ENCODE measurements around the gene INSRR.

INSRR gene

DNA sequence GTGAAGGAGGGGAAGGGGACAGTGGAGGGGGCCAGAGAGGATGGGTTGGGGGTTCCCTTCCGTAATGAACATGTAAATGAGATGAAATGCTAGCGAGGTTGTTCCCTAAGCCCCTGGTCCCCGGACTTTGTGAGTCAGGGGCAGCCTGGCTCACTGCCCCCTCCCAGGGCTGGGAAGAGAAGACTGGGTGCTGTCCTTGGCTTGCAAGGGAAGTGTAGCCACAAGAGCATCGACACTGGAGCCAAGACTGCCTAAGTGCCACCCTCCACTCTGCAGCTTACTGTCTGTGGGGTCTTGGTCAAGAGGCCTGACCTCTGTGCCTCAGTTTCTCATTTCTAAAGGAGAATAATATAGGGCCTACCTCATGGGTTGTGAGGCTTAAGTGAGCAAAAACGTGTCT lies 35.1 kb upstream of the INSRR start:
- DNase-seq, result no peak

DNA sequence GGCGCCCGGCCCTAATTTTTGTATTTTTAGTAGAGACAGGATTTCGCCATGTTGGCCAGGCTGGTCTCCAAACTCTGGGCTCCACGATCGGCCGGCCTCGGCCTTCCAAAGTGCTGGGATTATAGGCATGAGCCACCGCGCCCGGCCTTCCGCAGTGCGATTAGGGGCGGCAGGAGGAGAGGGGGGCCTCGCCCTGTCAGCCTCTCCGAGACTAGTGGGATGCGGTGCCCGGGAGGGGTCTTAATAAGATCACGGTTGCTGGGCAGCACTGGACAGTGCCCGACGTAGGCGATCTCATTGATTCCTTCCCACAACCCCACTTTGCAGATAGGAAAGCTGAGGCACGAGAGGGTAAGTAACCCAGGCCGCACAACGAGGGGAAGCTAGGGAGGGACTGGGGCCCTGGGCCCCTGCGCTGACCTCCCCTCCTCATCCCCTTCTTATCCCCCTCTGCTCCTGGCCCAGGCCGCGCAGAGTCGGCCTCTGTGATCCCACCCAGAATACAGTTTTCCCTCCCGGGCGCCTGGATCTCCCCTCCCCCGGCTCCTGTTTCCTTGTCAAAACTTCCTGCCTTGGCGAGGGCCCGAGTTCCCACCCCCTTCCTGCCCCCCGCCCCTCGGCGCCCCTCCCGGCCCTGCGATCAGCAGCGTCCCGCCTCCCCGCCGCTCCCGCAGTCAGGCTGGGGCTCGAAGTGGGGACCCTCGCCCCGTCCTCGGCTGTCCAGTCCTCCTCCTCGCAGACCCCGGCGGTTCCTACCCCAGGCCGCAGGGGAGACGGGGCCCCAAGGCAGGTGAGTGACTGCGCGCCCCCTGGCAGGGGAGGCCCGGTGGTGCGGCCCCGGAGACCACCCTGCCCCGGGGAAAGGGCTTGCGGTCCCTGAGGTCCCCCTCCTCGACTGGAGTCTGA lies 34.4 kb upstream of the INSRR start, which contains the start of gene PEAR1:
Gene PEAR1 (plus strand): TSS at position 671 of the 906 bp plus-strand sequence. CDS start 10,209 bp downstream, outside the sequence.
- no peak for DNase-seq

DNA sequence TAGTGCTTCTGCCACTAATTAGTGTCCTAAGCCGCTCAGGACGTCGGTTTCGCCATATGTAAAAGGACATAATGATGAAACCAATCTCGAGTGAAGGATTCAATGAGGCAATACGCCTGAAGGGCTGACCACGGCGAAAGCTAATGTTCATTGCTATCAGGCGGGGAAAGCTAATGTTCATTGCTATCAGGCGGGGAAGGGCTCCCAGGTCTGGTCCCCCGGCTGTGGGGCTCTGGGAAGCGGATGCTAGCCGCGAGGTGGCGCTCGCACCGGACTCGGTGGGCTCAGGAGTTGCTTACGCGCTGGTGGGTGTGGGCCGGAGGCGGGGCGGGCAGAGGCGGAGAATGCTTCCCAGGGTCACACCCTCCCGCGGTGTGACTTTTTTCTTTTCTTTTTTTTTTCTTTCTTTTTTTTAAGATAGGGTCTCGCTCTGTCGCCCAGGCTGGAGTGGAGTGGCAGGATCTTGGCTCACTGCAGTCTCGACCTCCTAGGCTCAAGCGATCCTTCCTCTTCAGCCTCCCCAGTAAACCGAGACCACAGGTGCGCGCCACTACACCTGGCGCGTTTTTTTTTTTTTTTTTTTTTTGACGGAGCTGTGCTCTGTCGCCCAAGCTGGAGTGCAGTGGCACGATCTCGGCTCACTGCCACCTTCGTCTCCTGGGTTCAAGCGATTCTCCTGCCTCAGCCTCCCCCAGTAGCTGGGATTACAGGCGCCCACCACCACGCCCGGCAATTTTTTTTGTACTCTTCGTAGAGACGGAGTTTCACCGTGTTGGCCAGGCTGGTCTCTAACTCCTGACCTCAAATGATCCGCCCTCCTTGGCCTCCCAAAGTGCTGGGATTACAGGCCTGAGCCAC lies 33.5 kb upstream of the INSRR start:
- DNase-seq, result peak; percentile 92 to 93

DNA sequence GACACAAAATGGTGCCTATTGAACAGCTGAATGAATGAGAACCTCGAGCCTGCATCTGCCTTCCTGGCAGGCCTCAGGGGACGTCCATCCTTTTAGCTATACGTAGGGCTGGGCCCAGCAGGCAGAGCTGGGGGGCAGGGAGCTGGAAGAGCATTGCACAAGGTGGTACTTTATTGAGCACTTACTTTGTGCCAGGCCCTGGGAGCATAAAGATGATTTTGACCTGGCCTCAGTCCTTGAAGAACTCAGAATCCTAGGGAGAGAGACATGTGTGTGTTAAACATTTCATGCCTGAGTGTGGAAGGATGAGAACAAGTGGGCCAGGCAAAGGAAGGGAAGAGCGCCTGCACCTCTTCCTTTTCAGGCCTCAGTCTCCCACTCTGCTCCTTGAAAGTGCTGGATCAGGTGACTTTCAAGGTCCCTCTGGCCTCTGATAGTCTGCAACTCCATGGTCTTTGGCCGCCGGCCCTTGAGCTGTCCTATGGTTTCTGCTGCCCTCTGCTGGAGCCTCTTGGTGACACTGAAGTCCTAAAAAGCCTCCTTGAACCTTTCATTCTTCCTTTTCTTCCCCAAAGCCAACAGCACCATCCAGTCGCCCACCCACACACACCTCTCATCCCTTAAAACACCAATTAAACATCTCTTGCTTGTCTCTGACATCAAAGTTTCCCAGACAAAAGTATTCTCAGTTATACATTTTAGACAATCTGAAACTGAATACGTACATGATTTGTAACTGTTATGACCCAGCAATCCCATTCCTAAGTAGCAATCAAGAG lies 31.1 kb upstream of the INSRR start:
- DNase-seq, result peak; percentile 77 to 79

DNA sequence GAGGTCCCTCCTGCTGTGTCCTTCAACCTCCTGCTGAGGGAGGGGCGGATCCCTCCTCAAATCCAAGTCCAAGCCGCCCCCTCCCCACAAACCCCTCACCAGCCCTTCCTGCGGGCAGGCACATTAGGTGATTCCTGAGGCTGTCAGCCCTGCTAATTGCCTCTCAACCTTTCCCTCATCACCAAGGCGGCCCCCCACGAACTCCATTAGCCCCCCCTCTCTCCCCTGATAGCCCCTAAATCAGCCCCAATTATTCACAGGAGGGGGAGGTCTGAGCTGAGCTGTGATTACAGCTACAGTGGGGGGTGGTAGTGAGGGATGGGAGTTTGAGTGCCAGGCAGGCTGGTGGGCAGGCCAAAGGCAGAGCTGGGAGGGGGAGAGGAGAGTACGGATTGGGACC lies 28.8 kb upstream of the INSRR start:
- DNase-seq, result no peak

DNA sequence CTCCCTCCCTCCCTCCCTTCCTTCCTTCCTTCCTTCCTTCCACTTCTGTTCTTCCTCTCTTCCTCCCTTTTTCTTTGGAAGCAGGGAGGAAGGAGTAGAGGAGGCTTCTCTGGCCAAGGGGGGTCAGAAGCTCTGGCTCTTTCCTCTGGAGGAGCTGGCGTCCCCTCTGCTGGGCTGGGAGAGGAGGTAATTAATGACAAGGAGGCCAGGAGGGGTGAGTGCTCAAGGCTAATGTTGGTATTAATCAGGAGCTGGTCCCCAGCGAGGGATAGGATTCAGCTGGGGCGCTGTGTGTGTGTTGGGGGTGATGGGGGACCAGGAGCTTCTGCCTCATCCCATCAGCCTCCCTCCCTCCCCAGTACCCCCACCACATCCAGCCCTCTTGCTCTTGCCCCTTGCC lies 28.4 kb upstream of the INSRR start:
- no peak for DNase-seq

DNA sequence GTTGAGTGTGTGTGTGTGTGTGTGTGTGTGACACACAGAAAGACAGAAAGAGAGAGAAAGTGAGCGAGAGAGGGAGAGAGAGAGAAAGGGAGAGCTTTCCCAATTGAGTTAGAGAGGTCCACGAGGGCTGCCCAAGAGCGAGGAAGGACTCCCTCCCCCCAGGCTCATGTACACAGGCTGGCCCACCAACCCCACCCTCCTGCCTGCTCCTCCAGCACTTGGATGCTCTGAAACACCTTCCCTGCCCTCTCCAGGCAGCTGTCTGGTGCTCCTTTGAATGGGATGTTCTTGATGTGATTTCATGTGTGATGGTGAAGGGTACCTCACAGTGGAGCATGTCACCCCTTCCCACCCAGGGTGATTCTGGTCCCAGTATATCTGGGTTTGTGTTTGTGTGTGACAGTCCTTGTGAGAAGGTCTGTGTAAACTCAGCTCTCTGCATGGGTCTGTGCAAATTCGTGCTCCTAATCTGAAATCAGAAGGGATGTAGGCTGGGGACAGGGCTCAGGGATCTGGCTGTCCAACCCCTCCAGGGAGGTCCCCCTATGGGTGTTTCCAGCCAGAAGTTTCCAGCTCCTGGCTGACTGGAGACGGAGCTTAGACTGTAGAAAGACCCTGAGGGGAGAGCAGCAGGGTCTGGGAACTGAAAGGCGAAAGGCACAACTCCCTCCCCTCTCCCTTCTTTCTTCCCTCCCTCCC lies 27.8 kb upstream of the INSRR start:
- no peak for DNase-seq

DNA sequence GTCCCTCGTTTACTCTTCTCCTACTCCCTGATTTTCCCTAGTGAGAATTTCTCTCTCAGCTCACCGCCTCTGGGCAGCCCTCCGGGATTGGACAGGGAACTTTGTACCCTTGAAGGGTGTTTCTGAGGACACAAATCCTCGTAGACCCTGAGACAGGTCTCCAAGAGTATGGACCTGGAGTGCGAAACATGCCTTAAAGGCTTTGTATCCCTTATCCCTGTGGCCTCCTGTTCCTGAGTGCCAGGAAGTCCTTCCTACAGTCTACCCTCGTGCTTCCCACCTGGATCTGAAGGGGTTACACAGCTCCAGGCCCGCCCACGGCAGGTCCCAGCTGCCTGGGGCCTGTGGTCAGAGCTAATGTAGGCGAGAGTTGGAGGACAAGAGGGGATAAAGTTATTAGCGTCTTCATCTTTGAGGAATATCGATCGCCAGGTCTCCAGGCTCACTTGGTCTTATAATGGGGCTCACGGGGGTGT lies 27.0 kb upstream of the INSRR start:
- no peak for DNase-seq

DNA sequence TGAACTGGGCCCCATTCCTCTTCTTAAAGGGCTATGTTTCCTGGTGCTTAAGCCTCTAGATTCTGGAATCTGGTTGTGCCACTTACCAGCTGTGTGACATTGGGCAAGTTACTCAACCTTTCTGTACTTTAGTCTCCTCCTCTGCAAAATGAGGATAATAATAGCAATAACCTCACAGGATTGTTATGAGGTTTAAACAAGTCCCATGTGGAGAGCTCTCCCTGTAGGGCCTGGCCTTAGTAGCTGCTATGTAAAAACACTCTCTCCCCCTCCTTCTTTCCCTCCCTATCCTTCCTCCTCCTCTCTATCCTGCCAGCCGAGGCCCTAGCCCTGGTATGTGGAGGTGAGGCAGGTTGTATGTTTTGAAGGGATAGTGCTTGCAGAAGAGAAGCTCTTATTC lies 26.4 kb upstream of the INSRR start:
- no peak for DNase-seq

DNA sequence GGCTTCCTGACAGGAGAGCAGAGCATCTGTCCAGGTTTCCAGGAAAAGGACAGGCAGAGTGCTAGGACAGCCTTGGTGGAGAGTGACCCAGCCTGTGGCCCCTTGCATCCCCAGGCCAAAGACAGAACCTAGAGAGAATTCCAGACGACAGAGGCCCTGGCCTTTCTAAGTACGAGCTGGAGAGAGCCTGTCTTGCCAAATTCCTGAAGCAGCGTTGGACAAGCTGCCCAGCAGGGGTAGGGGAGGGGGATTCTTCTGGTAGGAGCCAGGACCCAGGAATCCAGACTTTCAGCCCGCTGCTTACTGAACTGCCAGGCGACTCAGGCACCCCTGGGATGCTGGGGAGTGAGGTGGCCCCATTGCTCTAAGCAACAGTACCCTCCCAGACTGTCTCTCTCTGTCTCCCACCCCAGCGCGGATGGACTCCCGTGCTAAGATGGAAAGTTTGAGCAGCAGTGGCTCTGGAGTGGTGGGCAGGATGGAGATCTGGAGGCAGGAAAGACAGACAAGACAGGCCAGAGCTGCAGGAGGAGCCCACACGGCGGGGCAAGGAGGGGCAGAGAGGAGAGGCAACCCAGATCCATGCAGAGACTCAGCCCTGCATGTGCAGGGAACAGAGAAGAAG lies 25.8 kb upstream of the INSRR start:
- DNase-seq, result no peak

DNA sequence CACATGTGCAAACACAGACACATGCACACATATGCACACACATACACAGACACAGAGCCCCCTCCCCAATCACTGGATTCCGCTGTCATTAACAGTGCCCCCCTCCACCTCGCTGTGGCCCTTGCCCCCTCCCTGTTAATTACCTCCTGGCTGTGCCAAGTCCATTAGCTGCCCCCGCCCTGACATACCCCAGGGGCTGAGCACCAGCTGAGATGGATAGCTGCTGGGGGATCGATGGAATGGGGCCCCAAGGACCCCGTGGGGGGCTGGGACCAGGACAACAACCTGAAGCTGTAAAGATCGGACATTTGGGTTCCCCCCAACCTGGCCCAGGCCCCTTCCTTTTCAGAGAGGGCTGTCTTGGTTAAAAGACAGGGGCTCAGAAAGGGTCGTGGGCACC lies 25.0 kb upstream of the INSRR start:
- no peak for DNase-seq

DNA sequence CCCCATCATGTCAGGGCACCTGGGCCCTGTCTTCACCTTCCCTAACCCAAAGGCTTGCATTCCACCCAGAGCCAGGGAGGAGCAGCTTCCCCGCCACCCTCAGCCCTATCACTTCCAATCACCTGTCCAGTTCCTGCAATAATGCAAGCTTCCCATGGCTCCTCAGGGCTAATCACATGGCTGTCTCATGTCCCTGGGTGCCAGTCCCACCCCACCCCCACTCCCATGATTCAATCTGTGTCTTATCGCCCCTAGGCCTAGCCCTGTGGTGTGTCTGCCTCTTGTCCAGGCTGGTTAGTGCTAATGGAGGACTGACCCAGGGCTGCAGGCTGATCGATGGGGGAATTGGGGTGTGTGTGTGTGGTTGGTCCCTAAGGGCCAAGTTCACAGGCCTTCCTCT lies 23.6 kb upstream of the INSRR start:
- DNase-seq, result no peak

DNA sequence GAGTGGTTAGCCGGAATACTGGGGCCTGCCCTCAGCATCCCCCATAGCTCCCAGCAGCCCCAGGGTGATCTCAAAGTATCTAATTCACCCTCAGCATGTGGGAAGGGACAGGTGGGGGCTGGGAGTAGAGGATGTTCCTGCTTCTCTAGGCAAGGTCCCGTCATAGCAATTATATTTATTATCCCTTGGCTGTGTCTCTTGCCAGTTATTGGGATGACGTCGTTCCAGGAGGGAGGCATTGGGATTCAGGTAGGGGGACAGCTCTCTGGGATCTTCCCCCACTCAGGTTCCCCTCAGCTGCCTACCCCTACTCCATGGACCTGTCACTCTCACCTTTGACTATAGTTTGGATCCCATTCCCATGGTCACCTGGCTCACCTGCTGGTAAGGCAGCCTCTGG lies 22.7 kb upstream of the INSRR start:
- no peak for DNase-seq

DNA sequence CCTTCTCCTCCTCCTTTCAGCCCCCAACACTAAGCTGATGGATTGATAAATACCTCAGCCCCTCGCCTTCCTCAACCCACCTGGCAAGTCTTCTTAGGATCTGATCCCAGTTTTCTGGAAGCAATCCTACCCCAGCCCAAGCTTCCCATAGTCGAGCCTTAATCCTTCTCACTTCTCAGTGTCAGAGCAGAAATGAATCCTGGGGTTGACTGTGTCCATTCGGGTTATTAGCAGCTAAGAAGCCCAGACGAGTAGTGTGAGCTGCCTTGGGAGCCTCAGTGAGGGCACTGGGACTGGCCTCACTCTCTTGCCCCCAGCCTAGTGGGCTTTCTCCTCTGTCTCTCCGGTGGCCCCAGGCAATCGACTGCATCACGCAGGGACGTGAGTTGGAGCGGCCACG lies 22.2 kb upstream of the INSRR start:
- no peak for DNase-seq

DNA sequence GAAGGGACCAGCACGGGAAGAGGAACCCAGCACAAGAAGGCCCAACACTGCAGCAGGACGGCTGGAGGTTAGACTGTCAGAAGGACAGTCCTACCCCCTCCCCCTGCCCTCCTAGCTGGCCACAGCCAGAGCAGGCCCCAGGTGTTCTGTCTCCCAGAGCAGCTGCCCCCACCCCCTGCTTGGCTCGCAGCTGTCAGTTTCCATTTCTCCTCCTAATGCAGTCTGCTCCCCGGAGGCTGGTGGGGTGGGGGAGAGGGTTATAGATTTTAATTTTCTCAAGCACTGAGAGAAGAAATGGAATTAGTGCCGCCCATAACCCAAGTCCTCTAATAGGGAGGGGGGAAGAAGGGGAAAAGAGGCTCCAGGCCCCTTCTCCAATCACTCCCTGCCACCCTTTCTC lies 21.6 kb upstream of the INSRR start:
- no peak for DNase-seq

DNA sequence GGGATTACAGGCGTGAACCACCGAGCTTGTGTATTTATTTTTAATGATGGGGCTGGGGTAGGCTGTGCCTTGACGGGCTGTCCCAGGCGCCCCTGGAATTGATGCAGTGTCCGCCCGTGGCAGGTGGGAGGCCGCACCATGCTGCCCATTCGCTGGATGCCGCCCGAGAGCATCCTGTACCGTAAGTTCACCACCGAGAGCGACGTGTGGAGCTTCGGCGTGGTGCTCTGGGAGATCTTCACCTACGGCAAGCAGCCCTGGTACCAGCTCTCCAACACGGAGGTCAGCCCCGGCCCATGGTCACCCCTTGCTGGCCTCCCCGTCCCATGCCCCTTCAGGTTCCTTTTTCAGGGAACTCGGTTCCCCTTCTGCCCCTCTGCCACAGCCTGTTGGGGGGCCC lies 21.0 kb upstream of the INSRR start:
- no peak for DNase-seq

DNA sequence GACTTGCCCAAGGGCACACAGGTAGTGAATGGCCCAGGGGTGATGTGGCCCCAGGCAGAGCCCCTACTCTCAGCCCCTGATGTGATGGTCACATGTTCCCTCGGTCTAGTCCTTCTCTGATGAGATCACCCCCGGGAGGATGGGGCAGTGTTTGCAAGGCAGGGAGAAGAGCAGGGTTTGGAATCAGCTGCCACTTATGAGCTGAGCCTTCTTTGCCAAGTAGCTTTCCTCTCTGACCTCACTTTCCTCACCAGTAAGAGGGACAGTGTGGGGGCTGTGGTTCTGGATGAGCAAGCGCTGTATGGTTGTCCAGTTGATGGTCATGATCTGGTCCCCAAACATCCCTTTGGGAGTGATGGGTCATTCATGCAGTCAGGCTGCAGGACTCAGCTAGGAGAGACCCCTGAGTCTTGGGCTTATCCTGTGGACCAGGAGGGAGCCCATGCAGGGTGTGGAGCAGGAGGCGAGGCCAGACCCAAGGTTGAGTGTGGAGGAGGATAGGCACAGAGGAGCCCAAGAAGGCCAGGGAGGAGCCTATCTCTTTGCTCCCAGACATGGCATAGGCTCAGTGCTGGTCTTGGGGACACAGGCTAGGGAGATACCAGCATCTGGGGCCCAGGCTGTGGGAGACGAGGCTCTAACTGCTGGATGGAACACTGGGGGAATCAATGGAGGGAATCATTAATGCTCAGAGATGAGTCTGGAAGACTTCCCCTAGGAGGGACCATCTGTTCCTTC lies 18.7 kb upstream of the INSRR start:
- DNase-seq, result no peak

DNA sequence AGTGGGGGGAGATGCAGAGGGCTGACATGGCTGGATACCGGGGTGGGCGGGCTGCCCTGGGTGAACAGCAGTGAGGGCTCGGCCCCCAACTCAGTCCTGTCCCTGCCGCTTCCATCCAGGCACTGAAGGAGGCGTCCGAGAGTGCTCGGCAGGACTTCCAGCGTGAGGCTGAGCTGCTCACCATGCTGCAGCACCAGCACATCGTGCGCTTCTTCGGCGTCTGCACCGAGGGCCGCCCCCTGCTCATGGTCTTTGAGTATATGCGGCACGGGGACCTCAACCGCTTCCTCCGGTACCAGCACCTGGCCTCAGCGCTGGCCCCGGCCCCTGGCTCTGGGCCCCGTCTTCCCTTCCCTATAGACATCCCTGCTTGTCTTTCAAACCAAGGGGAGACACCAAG lies 17.4 kb upstream of the INSRR start:
- no peak for DNase-seq

DNA sequence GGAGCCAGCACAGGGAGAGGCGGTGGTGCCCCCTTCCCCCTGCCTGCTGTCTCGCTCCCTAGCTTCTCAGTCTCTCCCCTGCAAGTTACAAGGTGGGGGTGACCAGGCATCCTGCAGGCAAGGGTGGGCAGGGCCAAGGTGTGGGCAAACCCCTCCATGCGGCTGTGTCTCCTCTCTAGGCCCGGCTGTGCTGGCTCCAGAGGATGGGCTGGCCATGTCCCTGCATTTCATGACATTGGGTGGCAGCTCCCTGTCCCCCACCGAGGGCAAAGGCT lies 16.4 kb upstream of the INSRR start:
- DNase-seq, result no peak

DNA sequence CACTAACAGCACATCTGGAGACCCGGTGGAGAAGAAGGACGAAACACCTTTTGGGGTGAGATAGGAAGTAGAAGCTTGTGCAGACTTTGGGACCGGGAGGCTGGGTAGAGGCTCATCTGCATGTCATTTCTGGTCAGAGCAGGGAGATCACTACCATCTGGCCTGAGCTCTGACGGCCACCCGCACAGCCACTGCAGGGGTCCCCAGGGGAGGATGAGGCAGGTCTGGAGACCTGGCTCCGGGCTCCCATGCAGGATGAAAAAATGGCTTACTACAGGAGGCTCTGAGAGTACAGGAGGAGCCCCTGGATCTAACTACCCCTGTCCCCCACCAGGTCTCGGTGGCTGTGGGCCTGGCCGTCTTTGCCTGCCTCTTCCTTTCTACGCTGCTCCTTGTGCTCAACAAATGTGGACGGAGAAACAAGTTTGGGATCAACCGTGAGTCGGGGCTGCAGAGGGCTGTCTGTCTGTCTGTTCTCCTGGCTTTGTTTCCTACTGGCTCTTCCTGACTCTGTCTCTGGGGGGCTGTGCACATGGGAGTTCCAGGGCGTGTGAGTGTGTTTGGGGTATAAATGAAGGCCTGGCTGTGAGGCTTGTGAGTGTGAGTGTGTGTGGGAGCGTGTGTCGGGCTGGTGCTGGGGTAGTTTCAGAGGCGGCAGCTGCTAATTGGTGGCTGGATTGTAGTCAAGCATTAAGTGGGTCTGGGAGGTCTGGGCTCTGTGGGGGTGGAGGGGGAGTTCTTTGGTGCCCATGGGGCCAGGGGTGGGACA lies 15.8 kb upstream of the INSRR start:
- no peak for DNase-seq

DNA sequence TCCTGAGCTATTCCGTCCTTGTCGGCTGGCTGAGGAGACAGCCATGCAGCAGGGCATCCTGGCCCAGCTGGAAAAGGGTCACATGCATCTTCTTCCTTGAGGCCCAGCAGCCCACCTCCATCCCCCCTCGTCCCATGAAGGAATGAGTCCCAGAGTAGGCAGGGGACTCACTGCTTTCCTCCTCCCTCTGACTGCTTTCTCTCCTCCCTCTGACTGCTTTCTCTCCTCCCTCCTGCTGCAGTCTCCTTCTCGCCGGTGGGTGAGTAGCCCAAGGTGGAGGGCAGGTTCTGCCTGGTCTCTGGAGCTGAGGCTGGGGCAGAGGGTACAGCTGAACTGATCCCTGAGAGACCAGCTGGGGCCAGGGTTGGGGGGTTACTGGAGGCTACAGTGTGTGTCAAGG lies 15.2 kb upstream of the INSRR start:
- no peak for DNase-seq
